H9 (cell line): Measurements from ENCODE around the gene SLC22A6. TPM values are rescaled to one million over a fixed set of nuclear protein-coding genes. Genes with fewer than 3 reads are reported as not detected.

Experiments
- DNase-seq: peaks from one replicate; pipeline ENCODE4 v3.0.0-alpha.2; 2017
- H2AFZ ChIP-seq: one replicate; pipeline ENCODE4 v1.6.1; 2013; ENCODE audit warnings: mild to moderate bottlenecking, low read length, control low read depth, moderate library complexity
- H2AK5ac ChIP-seq: 2 replicates; pipeline ENCODE4 v1.6.1; 2013; ENCODE audit warnings: low read length, control low read depth, mixed read lengths; ENCODE audit not compliant: insufficient read length
- H2BK120ac ChIP-seq: one replicate; pipeline ENCODE4 v1.6.1; 2013; ENCODE audit warnings: low read depth, mild to moderate bottlenecking, low read length, control low read depth, inconsistent platforms; ENCODE audit not compliant: poor library complexity, severe bottlenecking
- H2BK12ac ChIP-seq: 2 replicates; pipeline ENCODE4 v1.6.1; 2013; ENCODE audit warnings: low read length, control low read depth, mixed read lengths, low read depth; ENCODE audit not compliant: insufficient read length
- H2BK15ac ChIP-seq: 2 replicates; pipeline ENCODE4 v1.6.1; 2013; ENCODE audit warnings: low read depth, low read length, control low read depth
- H2BK20ac ChIP-seq: one replicate; pipeline ENCODE4 v1.6.1; 2013; ENCODE audit warnings: low read depth, mild to moderate bottlenecking, low read length, control low read depth, inconsistent platforms; ENCODE audit not compliant: poor library complexity, severe bottlenecking
- H2BK5ac ChIP-seq: 2 replicates; pipeline ENCODE4 v1.6.1; 2013; ENCODE audit warnings: low read length, control low read depth, mixed read lengths; ENCODE audit not compliant: insufficient read length
- H3K14ac ChIP-seq: 2 replicates; pipeline ENCODE4 v1.6.1; 2013; ENCODE audit warnings: low read length, control low read depth; ENCODE audit not compliant: insufficient read depth
- H3K18ac ChIP-seq: 2 replicates; pipeline ENCODE4 v1.6.1; 2013; ENCODE audit warnings: low read depth, mild to moderate bottlenecking, mixed read lengths, low read length, control low read depth; ENCODE audit not compliant: insufficient read length
- H3K23ac ChIP-seq: 2 replicates; pipeline ENCODE4 v1.6.1; 2013; ENCODE audit warnings: low read length, control low read depth, mixed read lengths, low read depth; ENCODE audit not compliant: insufficient read length
- H3K23me2 ChIP-seq: 2 replicates; pipeline ENCODE4 v1.6.1; 2013; ENCODE audit warnings: low read depth, mild to moderate bottlenecking, mixed read lengths, low read length, control low read depth; ENCODE audit not compliant: insufficient read length, poor library complexity, severe bottlenecking
- H3K27ac ChIP-seq: 2 replicates; pipeline ENCODE4 v1.5.1; 2013; ENCODE audit warnings: low read length, control low read depth, mixed read lengths, low read depth; ENCODE audit not compliant: insufficient read length
- H3K27me3 ChIP-seq: 2 replicates; pipeline ENCODE4 v1.6.1; 2013; ENCODE audit warnings: low read length, control low read depth, inconsistent platforms; ENCODE audit not compliant: insufficient read depth
- H3K4ac ChIP-seq: 2 replicates; pipeline ENCODE4 v1.6.1; 2013; ENCODE audit warnings: low read depth, mild to moderate bottlenecking, control low read depth, inconsistent platforms, low read length, moderate library complexity
- H3K4me1 ChIP-seq: 2 replicates; pipeline ENCODE4 v1.6.1; 2013; ENCODE audit warnings: low read length, control low read depth, inconsistent platforms; ENCODE audit not compliant: insufficient read depth
- H3K4me2 ChIP-seq: 2 replicates; pipeline ENCODE4 v1.6.1; 2013; ENCODE audit warnings: low read length, control low read depth, mixed read lengths; ENCODE audit not compliant: insufficient read length, insufficient read depth
- H3K56ac ChIP-seq: 2 replicates; pipeline ENCODE4 v1.6.1; 2013; ENCODE audit warnings: low read depth, mild to moderate bottlenecking, mixed read lengths, low read length, control low read depth; ENCODE audit not compliant: insufficient read length
- H3K79me1 ChIP-seq: 2 replicates; pipeline ENCODE4 v1.6.1; 2013; ENCODE audit warnings: low read depth, mild to moderate bottlenecking, moderate library complexity, low read length, control low read depth, inconsistent platforms; ENCODE audit not compliant: insufficient read depth, poor library complexity, severe bottlenecking
- H3K79me2 ChIP-seq: 2 replicates; pipeline ENCODE4 v1.6.1; 2013; ENCODE audit warnings: low read length, control low read depth, inconsistent platforms; ENCODE audit not compliant: insufficient read depth
- H3K9ac ChIP-seq: 2 replicates; pipeline ENCODE4 v1.6.1; 2013; ENCODE audit warnings: low read length, control low read depth, mixed read lengths; ENCODE audit not compliant: insufficient read length; ENCODE audit errors: extremely low read depth
- H3K9me3 ChIP-seq: one replicate; pipeline ENCODE4 v1.6.1; 2013; ENCODE audit warnings: low read depth, low read length, inconsistent platforms; ENCODE audit not compliant: control insufficient read depth
- H3T11ph ChIP-seq: one replicate; pipeline ENCODE4 v1.6.1; 2013; ENCODE audit warnings: mild to moderate bottlenecking, low read length, control low read depth, inconsistent platforms
- H4K20me1 ChIP-seq: one replicate; pipeline ENCODE4 v1.6.1; 2013; ENCODE audit not compliant: control insufficient read depth, insufficient read length, insufficient read depth
- H4K5ac ChIP-seq: 2 replicates; pipeline ENCODE4 v1.6.1; 2013; ENCODE audit warnings: low read depth, mild to moderate bottlenecking, mixed read lengths, low read length, control low read depth; ENCODE audit not compliant: insufficient read length
- H4K8ac ChIP-seq: replicated peaks from 2 replicates; pipeline ENCODE4 v1.6.1; 2013; ENCODE audit warnings: low read length, control low read depth, mixed read lengths, low read depth; ENCODE audit not compliant: insufficient read length
- H4K91ac ChIP-seq: 2 replicates; pipeline ENCODE4 v1.6.1; 2013; ENCODE audit warnings: low read depth, mild to moderate bottlenecking, moderate library complexity, mixed read lengths, low read length, control low read depth; ENCODE audit not compliant: insufficient read length
- H3K27ac Mint-ChIP-seq, 3 experiments: 2 replicates in 2 of 3; 3 replicates in 1 of 3; pipeline ENCODE4 v1.8.0; 2020 to 2021; ENCODE audit warnings: mixed read lengths in 3 of 3, mild to moderate bottlenecking in 1 of 3, moderate library complexity in 1 of 3
- H3K27me3 Mint-ChIP-seq: 2 replicates; pipeline ENCODE4 v1.8.0; 2021; ENCODE audit warnings: low read depth, mild to moderate bottlenecking, moderate library complexity, mixed read lengths
- H3K36me3 Mint-ChIP-seq, 3 experiments: 2 replicates in 2 of 3; 3 replicates in 1 of 3; pipeline ENCODE4 v1.8.0; 2020 to 2021; ENCODE audit warnings: low read depth in 3 of 3, mixed read lengths in 3 of 3; ENCODE audit not compliant: insufficient read depth in 1 of 3
- H3K4me1 Mint-ChIP-seq, 2 experiments: 2 replicates each; pipeline ENCODE4 v1.8.0; 2020; ENCODE audit warnings: mixed read lengths in 2 of 2
- H3K4me3 Mint-ChIP-seq, 2 experiments: 2 replicates in 1 of 2; 3 replicates in 1 of 2; pipeline ENCODE4 v1.8.0; 2020 to 2021; ENCODE audit warnings: mild to moderate bottlenecking in 2 of 2, mixed read lengths in 2 of 2, moderate library complexity in 1 of 2
- H3K9me3 Mint-ChIP-seq, 2 experiments: 2 replicates in 1 of 2; 3 replicates in 1 of 2; pipeline ENCODE4 v1.8.0; 2020; ENCODE audit warnings: mild to moderate bottlenecking in 2 of 2, mixed read lengths in 2 of 2, moderate library complexity in 1 of 2
- WGBS: extraction: QIAGEN DNeasy Blood & Tissue Kit; methylation state at CpG from one replicate; pipeline ENCODE4 v1.1.7; 2013; ENCODE audit warnings: missing lambda C conversion rate, low lambda C conversion rate, mixed read lengths; ENCODE audit not compliant: insufficient read length; ENCODE audit errors: extremely low coverage; 5-methylcytosine and 5-hydroxymethylcytosine counted together
- total RNA-seq: library from RNA; stranded (reverse); gene quantifications from 2 replicates; pipeline ENCODE4 v1.2.1, GENCODE V29; 2021
- TF ChIP-seq, protein P1 (sequence below): fragments of 200-600 bp; sonication (generic); conservative IDR thresholded peaks from 3 replicates; pipeline ENCODE4 v1.8.0; 2021; ENCODE audit warnings: antibody characterized with exemption, mild to moderate bottlenecking

SLC22A6 gene
- total RNA-seq, 1 experiment from 2014 or later: not detected

GRCh38 chr11:62957147-62957546 is 27.6 kb downstream of the SLC22A6 start:
- no peak overlapping the region for H3T11ph ChIP-seq
- WGBS: no CpG with 5 or more reads among the region's 2 CpGs
- no peak overlapping the region for H4K5ac ChIP-seq
- no peak overlapping the region for H4K91ac ChIP-seq
- H2BK20ac ChIP-seq: no peak overlapping the region
- no peaks in the 10 kb centered on the region for H3K36me3 Mint-ChIP-seq
- no peak overlapping the region for H2AK5ac ChIP-seq
- no peak for DNase-seq
- H3K27me3 Mint-ChIP-seq: peaks cover 4% of the 10 kb centered on the region
- H3K9ac ChIP-seq: no peak overlapping the region
- H3K27ac Mint-ChIP-seq: peak overlapping the region in 1 of 3 experiments; percentile 57; a peak in 1 of 7 replicates
- H3K27ac ChIP-seq: no peak overlapping the region
- no peak overlapping the region for H3K23ac ChIP-seq
- H3K4me1 Mint-ChIP-seq: peaks cover 8 to 14% of the 10 kb centered on the region in 2 experiments
- H3K4ac ChIP-seq: no peak overlapping the region
- H3K23me2 ChIP-seq: no peaks in the 10 kb centered on the region
- H3K4me3 Mint-ChIP-seq: no peak overlapping the region
- TF ChIP-seq, protein P1, sequence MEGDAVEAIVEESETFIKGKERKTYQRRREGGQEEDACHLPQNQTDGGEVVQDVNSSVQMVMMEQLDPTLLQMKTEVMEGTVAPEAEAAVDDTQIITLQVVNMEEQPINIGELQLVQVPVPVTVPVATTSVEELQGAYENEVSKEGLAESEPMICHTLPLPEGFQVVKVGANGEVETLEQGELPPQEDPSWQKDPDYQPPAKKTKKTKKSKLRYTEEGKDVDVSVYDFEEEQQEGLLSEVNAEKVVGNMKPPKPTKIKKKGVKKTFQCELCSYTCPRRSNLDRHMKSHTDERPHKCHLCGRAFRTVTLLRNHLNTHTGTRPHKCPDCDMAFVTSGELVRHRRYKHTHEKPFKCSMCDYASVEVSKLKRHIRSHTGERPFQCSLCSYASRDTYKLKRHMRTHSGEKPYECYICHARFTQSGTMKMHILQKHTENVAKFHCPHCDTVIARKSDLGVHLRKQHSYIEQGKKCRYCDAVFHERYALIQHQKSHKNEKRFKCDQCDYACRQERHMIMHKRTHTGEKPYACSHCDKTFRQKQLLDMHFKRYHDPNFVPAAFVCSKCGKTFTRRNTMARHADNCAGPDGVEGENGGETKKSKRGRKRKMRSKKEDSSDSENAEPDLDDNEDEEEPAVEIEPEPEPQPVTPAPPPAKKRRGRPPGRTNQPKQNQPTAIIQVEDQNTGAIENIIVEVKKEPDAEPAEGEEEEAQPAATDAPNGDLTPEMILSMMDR: no peak
- H2BK15ac ChIP-seq: no peak overlapping the region
- H3K4me2 ChIP-seq: no peak overlapping the region
- no peaks in the 10 kb centered on the region for H3K27me3 ChIP-seq
- no peak overlapping the region for H2BK120ac ChIP-seq
- no peaks in the 10 kb centered on the region for H3K79me1 ChIP-seq
- H3K4me1 ChIP-seq: no peaks in the 10 kb centered on the region
- H2BK5ac ChIP-seq: no peak overlapping the region
- H3K14ac ChIP-seq: no peak overlapping the region
- H3K79me2 ChIP-seq: no peaks in the 10 kb centered on the region
- no peak overlapping the region for H2AFZ ChIP-seq
- H3K18ac ChIP-seq: no peak overlapping the region
- H3K9me3 Mint-ChIP-seq: no peaks in the 10 kb centered on the region; a peak in 1 of 5 replicates
- no peak overlapping the region for H4K8ac ChIP-seq
- no peak overlapping the region for H2BK12ac ChIP-seq
- no peaks in the 10 kb centered on the region for H4K20me1 ChIP-seq
- H3K56ac ChIP-seq: no peak overlapping the region
- H3K9me3 ChIP-seq: no peaks in the 10 kb centered on the region
